RWPE2 (cell line): ENCODE results near the gene ZNF628.
A peak's percentile ranks its signal among the peaks of the same experiment; 100 is the strongest.

Experiments used
- ATAC-seq: fragments of 200-7000 bp; cut with Tn5 transposase; 3 replicates; pipeline ENCODE4 v1.9.1; 2021; ENCODE audit warnings: low read depth
- DNase-seq: peaks from one replicate; pipeline ENCODE4 v3.0.0-alpha.2; 2020; ENCODE audit warnings: low spot score
- H3K27ac ChIP-seq: fragments of 450-650 bp; 2 replicates; pipeline ENCODE4 v1.5.1; 2017; ENCODE audit warnings: mild to moderate bottlenecking; ENCODE audit not compliant: poor library complexity, severe bottlenecking
- H3K27me3 ChIP-seq: fragments of 250-450 bp; sonication (Bioruptor Pico); 2 replicates; pipeline ENCODE4 v1.5.1; 2021; ENCODE audit warnings: mild to moderate bottlenecking, moderate library complexity; ENCODE audit not compliant: insufficient read depth, poor library complexity, severe bottlenecking
- H3K36me3 ChIP-seq: fragments of 250-450 bp; sonication (Bioruptor Pico); 2 replicates; pipeline ENCODE4 v1.5.1; 2020; ENCODE audit warnings: low read depth, mild to moderate bottlenecking, moderate library complexity
- H3K4me1 ChIP-seq: fragments of 250-450 bp; sonication (Bioruptor Pico); 2 replicates; pipeline ENCODE4 v1.5.1; 2021; ENCODE audit warnings: mild to moderate bottlenecking, moderate library complexity; ENCODE audit not compliant: insufficient read depth, poor library complexity, severe bottlenecking
- H3K4me3 ChIP-seq: fragments of 250-450 bp; sonication (Bioruptor Pico); 2 replicates; pipeline ENCODE4 v1.5.1; 2021; ENCODE audit warnings: mild to moderate bottlenecking, moderate library complexity; ENCODE audit not compliant: severe bottlenecking
- H3K9me3 ChIP-seq: fragments of 250-450 bp; sonication (Bioruptor Pico); 2 replicates; pipeline ENCODE4 v1.5.1; 2021; ENCODE audit warnings: mild to moderate bottlenecking, moderate library complexity; ENCODE audit not compliant: severe bottlenecking
- TF ChIP-seq, protein P1 (sequence below): fragments of 450-650 bp; IDR thresholded peaks from one replicate; pipeline ENCODE4 v1.5.1; 2017; ENCODE audit warnings: mild to moderate bottlenecking, moderate library complexity; ENCODE audit not compliant: poor library complexity, severe bottlenecking

The ZNF628 gene

DNA sequence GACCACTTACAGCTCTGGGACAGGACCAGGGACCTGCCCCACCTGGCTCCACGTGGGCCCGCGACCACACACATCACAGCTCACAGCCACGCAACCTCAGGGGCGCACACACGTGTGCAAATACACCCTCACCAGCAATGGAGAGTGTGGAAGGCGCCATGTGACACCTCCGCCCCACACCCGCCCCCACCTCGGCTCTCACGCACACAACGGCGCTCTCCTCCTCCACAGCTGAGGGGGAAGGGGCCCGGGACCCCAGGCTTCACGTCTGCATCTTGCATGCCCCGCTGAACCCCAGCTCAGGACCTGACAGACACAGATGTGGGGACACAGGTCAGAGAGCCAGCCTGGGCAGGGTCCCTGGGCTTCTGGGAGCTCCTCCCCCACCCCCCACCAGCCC, 26.9 kb upstream of the ZNF628 start:
- H3K4me1 ChIP-seq = peaks cover 4% of the 10 kb centered on the region
- H3K4me3 ChIP-seq = no peak overlapping the region
- peaks cover 25% of the 10 kb centered on the region for H3K27me3 ChIP-seq
- no peaks in the 10 kb centered on the region for H3K9me3 ChIP-seq
- ATAC-seq (no peak), DNase-seq (no peak)
- TF ChIP-seq, protein P1, sequence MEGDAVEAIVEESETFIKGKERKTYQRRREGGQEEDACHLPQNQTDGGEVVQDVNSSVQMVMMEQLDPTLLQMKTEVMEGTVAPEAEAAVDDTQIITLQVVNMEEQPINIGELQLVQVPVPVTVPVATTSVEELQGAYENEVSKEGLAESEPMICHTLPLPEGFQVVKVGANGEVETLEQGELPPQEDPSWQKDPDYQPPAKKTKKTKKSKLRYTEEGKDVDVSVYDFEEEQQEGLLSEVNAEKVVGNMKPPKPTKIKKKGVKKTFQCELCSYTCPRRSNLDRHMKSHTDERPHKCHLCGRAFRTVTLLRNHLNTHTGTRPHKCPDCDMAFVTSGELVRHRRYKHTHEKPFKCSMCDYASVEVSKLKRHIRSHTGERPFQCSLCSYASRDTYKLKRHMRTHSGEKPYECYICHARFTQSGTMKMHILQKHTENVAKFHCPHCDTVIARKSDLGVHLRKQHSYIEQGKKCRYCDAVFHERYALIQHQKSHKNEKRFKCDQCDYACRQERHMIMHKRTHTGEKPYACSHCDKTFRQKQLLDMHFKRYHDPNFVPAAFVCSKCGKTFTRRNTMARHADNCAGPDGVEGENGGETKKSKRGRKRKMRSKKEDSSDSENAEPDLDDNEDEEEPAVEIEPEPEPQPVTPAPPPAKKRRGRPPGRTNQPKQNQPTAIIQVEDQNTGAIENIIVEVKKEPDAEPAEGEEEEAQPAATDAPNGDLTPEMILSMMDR = no peak
- H3K27ac ChIP-seq = no peak overlapping the region
- H3K36me3 ChIP-seq = no peaks in the 10 kb centered on the region

DNA sequence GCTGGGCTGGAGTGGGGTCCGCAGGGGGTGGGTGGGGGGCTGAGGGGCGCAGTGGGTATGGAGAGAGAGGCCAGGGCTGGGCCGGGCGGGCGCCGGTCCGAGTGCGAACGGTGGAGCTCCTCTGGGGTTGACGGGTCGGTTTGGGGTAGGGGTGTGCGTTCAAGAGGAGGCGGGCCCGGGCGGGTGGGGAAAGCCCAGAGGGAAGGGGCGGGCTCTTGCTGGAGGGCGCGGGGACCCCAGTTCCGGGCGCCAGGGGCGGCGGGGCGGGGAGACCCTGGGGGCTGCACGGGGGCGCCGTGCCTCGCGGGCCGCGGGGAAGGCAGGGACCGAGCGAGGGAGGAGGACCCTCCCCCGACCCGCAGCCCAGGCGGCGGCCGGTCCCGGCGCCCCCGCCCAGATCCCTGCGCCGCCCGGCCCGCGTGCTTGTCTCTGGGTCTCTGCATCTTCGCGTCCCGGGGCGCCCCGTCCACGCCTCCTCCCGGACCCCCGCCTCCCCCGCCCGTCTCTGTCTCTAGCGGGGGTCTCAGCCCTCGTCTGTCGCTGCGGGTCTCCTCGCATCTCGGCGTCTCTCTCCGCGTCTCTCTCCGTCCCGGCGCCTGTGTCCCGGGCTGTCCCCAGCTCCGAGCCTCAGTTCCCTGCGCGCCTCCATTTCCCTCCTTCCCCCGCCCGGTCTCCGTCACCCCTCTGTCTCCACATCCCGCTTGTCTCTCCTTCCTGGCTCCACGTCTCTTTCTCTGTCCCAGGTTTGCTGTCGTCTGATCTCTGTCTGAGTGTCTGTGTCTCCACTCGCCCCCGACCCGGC, 25.1 kb upstream of the ZNF628 start:
- DNase-seq (no peak), ATAC-seq (no peak)
- Histone ChIP-seq H3K36me3 (no peaks in the 10 kb centered on the region), H3K4me1 (peaks cover 3% of the 10 kb centered on the region), H3K9me3 (no peaks in the 10 kb centered on the region), H3K27ac (no peak overlapping the region), H3K27me3 (peaks cover 18% of the 10 kb centered on the region), H3K4me3 (no peak overlapping the region)
- TF ChIP-seq, protein P1 = no peak

DNA sequence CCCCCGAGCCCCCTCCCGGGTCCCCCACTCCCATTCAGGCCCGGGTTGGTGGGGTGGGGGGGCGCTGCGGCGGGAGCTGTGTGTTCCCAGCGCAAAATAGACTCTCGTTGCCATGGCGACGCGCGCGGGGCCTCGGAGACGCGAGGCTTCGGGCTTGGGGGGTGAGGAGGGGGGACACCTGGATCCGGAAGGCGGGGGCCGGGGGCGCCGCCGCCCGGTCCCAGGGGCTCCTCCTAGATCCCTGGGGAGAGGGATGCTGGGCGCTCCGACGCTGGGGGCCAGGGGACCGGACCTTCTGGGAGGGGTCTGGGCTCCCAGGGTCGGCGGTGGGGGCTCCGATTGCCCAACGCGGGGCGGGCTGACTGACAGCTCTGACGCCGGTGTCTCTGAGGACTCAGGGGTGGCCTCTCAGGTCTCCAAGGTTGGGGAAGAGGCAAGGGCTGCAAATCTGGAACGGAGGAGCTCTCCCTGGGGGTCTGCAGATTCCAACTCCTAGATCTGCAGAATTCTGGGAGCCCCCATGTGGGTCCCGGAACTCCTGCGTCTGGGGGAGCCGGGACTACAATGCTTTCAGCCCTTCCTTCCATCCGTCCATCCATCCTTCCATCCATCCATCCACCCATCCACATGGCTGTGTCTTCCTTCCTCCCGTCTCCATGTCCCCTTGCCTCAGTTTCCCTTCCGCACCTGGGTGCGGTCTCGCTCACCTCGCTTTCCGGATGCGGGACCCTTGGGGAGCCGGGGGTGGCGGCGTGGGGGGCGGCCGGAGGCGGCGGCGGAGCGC, 24.3 kb upstream of the ZNF628 start:
- peak; percentile 62 for DNase-seq

DNA sequence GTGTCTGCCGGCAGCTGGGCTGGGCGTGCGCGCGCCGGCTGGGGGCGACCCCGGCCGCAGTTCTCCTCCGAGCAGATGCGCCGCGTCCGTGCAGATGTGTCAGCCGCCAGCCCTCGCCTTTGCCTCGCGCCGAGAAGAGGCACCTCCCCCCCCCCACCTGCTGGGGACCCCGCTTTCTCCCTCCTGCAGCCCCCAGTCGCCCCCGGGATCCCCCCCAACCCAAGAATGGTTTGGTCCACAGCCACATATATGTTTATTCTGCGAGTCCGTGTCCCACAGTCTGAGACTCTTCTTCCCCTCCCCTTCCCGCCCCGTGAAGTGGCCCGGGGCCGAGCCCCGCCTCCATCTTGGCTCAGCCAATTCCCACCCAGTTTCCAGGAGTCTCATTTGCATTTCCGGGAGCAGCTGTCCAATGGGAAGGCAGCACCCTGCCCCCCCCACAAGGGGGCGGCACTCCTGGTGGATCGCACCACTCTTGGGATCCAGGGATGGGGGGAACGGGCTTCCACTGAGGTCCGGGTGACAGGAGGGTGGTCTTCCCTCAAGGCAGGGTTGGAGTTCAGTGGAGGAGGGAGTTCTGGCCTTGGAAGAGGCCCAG, 23.6 kb upstream of the ZNF628 start:
- Histone ChIP-seq H3K36me3 (no peaks in the 10 kb centered on the region), H3K4me1 (no peaks in the 10 kb centered on the region), H3K27ac (no peak overlapping the region), H3K9me3 (no peaks in the 10 kb centered on the region), H3K4me3 (no peak overlapping the region), H3K27me3 (peaks cover 18% of the 10 kb centered on the region)
- DNase-seq (peak; percentile 51), ATAC-seq (peak; percentile 48; the same call in 2 of the 3 replicates)
- TF ChIP-seq, protein P1 = no peak

More for the DNA sequence above, 24.3 kb upstream of the ZNF628 start:
- H3K36me3 ChIP-seq = no peaks in the 10 kb centered on the region
- TF ChIP-seq, protein P1 = no peak
- H3K27ac ChIP-seq = no peak overlapping the region
- no peaks in the 10 kb centered on the region for H3K4me1 ChIP-seq
- no peak overlapping the region for H3K4me3 ChIP-seq
- H3K9me3 ChIP-seq = no peaks in the 10 kb centered on the region
- peaks cover 18% of the 10 kb centered on the region for H3K27me3 ChIP-seq
- no peak for ATAC-seq
